B cell (primary cell): Measurements from ENCODE around the gene TLE7. TPM values are rescaled to one million over a fixed set of nuclear protein-coding genes. Genes with fewer than 3 reads are reported as not detected.

Experiments
- ATAC-seq: fragments of 200-7000 bp; cut with Tn5 transposase; one replicate; pipeline ENCODE4 v1.10.0; 2021; ENCODE audit warnings: low read depth, mild to moderate bottlenecking, moderate number of reproducible peaks, moderate library complexity
- CTCF ChIA-PET: fragments of 350-600 bp; sonication (Branson Sonifier 250); formaldehyde crosslinking; loops from one replicate; lab custom pipeline; 2021; ENCODE audit warnings: antibody characterized with exemption, inconsistent platforms; lab: Charles Lee
- POLR2A ChIA-PET: fragments of 350-600 bp; sonication (Branson Sonifier 250); formaldehyde crosslinking; loops from one replicate; lab custom pipeline; 2021; ENCODE audit warnings: antibody characterized with exemption; lab: Charles Lee
- DNase-seq: peaks from one replicate; pipeline ENCODE4 v3.0.0; 2013
- H2AFZ ChIP-seq: 2 replicates; pipeline ENCODE4 v1.6.1; 2012; ENCODE audit warnings: mild to moderate bottlenecking, low read depth, low read length; ENCODE audit not compliant: insufficient read depth, poor library complexity, severe bottlenecking
- H3K27ac ChIP-seq, 2 donors: 1 replicate in 1 of 2; 2 replicates in 1 of 2; pipeline ENCODE4 v1.5.1; 2012 to 2013; ENCODE audit warnings: low read length in 2 of 2, mild to moderate bottlenecking in 2 of 2, moderate library complexity in 1 of 2
- H3K27me3 ChIP-seq, 4 experiments: fragments of 200-600 bp in 1 of 4; sonication (generic) in 1 of 4; replicated peaks in 1 of 4; 1 replicate in 2 of 4; 2 replicates in 2 of 4; pipeline versions ENCODE4 v1.6.1 to v1.7.0; 2013 to 2016; ENCODE audit warnings: low read length in 3 of 4, mild to moderate bottlenecking in 2 of 4, mixed read lengths in 1 of 4, moderate library complexity in 1 of 4; ENCODE audit not compliant: insufficient read depth in 4 of 4, control insufficient read depth in 3 of 4; ENCODE audit errors: control extremely low read depth in 1 of 4
- H3K36me3 ChIP-seq, 2 experiments: replicated peaks in 1 of 2; 1 replicate in 1 of 2; 2 replicates in 1 of 2; pipeline versions ENCODE4 v1.6.1 to v1.7.1; 2013; ENCODE audit warnings: low read length in 1 of 2; ENCODE audit not compliant: insufficient read depth in 2 of 2, control insufficient read depth in 1 of 2; ENCODE audit errors: control extremely low read depth in 1 of 2, extremely low read depth in 1 of 2
- H3K4me1 ChIP-seq, 2 donors: fragments of 200-600 bp in 1 of 2; sonication (generic) in 1 of 2; 1 replicate in 1 of 2; 2 replicates in 1 of 2; pipeline versions ENCODE4 v1.5.1 to v1.6.1; 2013 to 2017; ENCODE audit warnings: low read length in 2 of 2; ENCODE audit not compliant: control insufficient read depth in 2 of 2, insufficient read depth in 2 of 2
- H3K4me2 ChIP-seq: replicated peaks from 2 replicates; pipeline ENCODE3; 2012; ENCODE audit warnings: mild to moderate bottlenecking, low read depth, low read length; ENCODE audit not compliant: poor library complexity, severe bottlenecking
- H3K4me3 ChIP-seq, 5 experiments: fragments of 200-600 bp in 1 of 5; sonication (generic) in 1 of 5; 1 replicate in 3 of 5; 2 replicates in 2 of 5; pipeline versions ENCODE4 v1.5.1 to v1.7.0; 2011 to 2016; ENCODE audit warnings: low read length in 4 of 5, mild to moderate bottlenecking in 4 of 5, low read depth in 2 of 5, control low read depth in 1 of 5, moderate library complexity in 1 of 5; ENCODE audit not compliant: insufficient read depth in 1 of 5; ENCODE audit errors: control extremely low read depth in 1 of 5, extremely low read depth in 1 of 5
- H3K79me2 ChIP-seq: fragments of 200-600 bp; sonication (generic); one replicate; pipeline ENCODE4 v1.6.0; 2016; ENCODE audit warnings: low read length; ENCODE audit not compliant: control insufficient read depth, insufficient read depth
- H3K9ac ChIP-seq: fragments of 200-600 bp; sonication (generic); 2 replicates; pipeline ENCODE4 v1.6.1; 2017; ENCODE audit warnings: mild to moderate bottlenecking, low read length, moderate library complexity
- H3K9me3 ChIP-seq, 3 donors: one replicate each; pipeline versions ENCODE4 v1.6.1 to v1.7.1; 2013; ENCODE audit warnings: low read length in 2 of 3; ENCODE audit not compliant: control insufficient read depth in 2 of 3, insufficient read depth in 1 of 3; ENCODE audit errors: control extremely low read depth in 1 of 3
- H4K20me1 ChIP-seq: 2 replicates; pipeline ENCODE4 v1.6.0; 2012; ENCODE audit warnings: mild to moderate bottlenecking, low read length; ENCODE audit not compliant: insufficient read depth, control insufficient read depth, poor library complexity, severe bottlenecking
- H3K27ac Mint-ChIP-seq: one replicate; pipeline ENCODE4 v1.8.0; 2021; ENCODE audit warnings: mixed read lengths
- H3K27me3 Mint-ChIP-seq: one replicate; pipeline ENCODE4 v1.8.0; 2021; ENCODE audit warnings: mixed read lengths
- H3K4me1 Mint-ChIP-seq: one replicate; pipeline ENCODE4 v1.8.0; 2021; ENCODE audit warnings: mixed read lengths
- H3K4me3 Mint-ChIP-seq: one replicate; pipeline ENCODE4 v1.8.0; 2021; ENCODE audit warnings: mixed read lengths
- H3K9me3 Mint-ChIP-seq: one replicate; pipeline ENCODE4 v1.8.0; 2022; ENCODE audit warnings: mixed read lengths; ENCODE audit not compliant: insufficient read depth
- CTCF ChIP-seq: fragments of 200-600 bp; IDR thresholded peaks from one replicate; pipeline ENCODE4 v1.8.0; 2022; ENCODE audit warnings: antibody characterized with exemption, mild to moderate bottlenecking
- EZH2 ChIP-seq: IDR thresholded peaks from 2 replicates; pipeline ENCODE4 v1.6.1; 2012; ENCODE audit warnings: borderline replicate concordance, low read depth, mild to moderate bottlenecking, moderate library complexity, low read length; ENCODE audit not compliant: insufficient read depth, poor library complexity, severe bottlenecking
- WGBS: methylation state at CpG from one replicate; pipeline ENCODE4 v1.1.5; 2013; ENCODE audit warnings: missing lambda C conversion rate; ENCODE audit not compliant: insufficient coverage; 5-methylcytosine and 5-hydroxymethylcytosine counted together
- intact Hi-C: fragments of 100-400 bp; cut with micrococcal nuclease; formaldehyde crosslinking; loops from one replicate; pipeline ENCODE4 v1.10.0; 2022
- polyA plus RNA-seq: library from polyadenylated mRNA; depleted of rRNA; stranded (reverse); fragments of >200 nt; gene quantifications from 2 replicates; pipeline ENCODE4 v1.2.3, GENCODE V29; 2012
- total RNA-seq, 2 donors: library from RNA; stranded (reverse); fragments of 120-200 nt in 1 of 2; gene quantifications; 1 replicate in 1 of 2; 2 replicates in 1 of 2; pipeline versions ENCODE4 v1.2.3 to v1.2.4, GENCODE V29; 2013 to 2022

The TLE7 gene
- total and polyA plus RNA-seq, 2 donors (not counting 1 experiment from before 2014, with no cell fraction given) = not detected

- Histone ChIP-seq H3K9me3 (peaks cover 0 to 19% (median 0%) of the 10 kb centered on the region in 3 donors), H3K27ac (no peak overlapping the region), H3K4me1 (no peaks in the 10 kb centered on the region), H3K79me2 (no peaks in the 10 kb centered on the region), H3K9ac (no peak overlapping the region), H3K4me2 (no peak overlapping the region), H4K20me1 (no peaks in the 10 kb centered on the region), H2AFZ (no peak overlapping the region), H3K4me3 (no peak overlapping the region), H3K27me3 (peaks cover 0 to 10% (median 0%) of the 10 kb centered on the region in 4 experiments), H3K36me3 (no peaks in the 10 kb centered on the region)
- intact Hi-C loops = no loop called here
- no peak for DNase-seq
- Mint-ChIP-seq H3K9me3 (peaks cover 6% of the 10 kb centered on the region), H3K4me1 (no peaks in the 10 kb centered on the region), H3K27ac (no peak overlapping the region), H3K27me3 (peaks cover 44% of the 10 kb centered on the region), H3K4me3 (no peak overlapping the region)
- CTCF ChIA-PET = interaction anchor here (1.8 to 10.0 kb wide), 3 partner anchors 86 to 204 kb away, joined by 3 to 258 read pairs (median 17); no protein-coding TSS in a partner anchor
- 38% methylated on average over 7 of the region's 8 CpGs for WGBS
- ATAC-seq = no peak
- no peak for TF ChIP-seq CTCF
- POLR2A ChIA-PET = no interaction called here
Observed at GRCh38 chr16:71406724-71407123, 35.1 kb downstream of the TLE7 start.

- CTCF ChIA-PET = interaction anchor here (3.9 to 10.0 kb wide), 2 partner anchors 92 to 204 kb away, joined by 17 to 258 read pairs; no protein-coding TSS in a partner anchor
- TF ChIP-seq CTCF (no peak), EZH2 (no peak)
- peaks cover 6% of the 10 kb centered on the region for H3K9me3 Mint-ChIP-seq
- Histone ChIP-seq H3K79me2 (no peaks in the 10 kb centered on the region), H4K20me1 (no peaks in the 10 kb centered on the region), H3K36me3 (no peaks in the 10 kb centered on the region), H3K4me3 (no peak overlapping the region), H3K4me2 (no peak overlapping the region), H3K9ac (no peak overlapping the region), H3K4me1 (no peaks in the 10 kb centered on the region), H2AFZ (no peak overlapping the region), H3K27me3 (peaks cover 0 to 10% (median 0%) of the 10 kb centered on the region in 4 experiments), H3K9me3 (peaks cover 0 to 19% (median 0%) of the 10 kb centered on the region in 3 donors), H3K27ac (no peak overlapping the region)
- 54% methylated on average over 5 of the region's 5 CpGs for WGBS
- intact Hi-C loops = no loop called here
- H3K27ac Mint-ChIP-seq = no peak overlapping the region
- H3K4me1 Mint-ChIP-seq = no peaks in the 10 kb centered on the region
- no peak overlapping the region for H3K4me3 Mint-ChIP-seq
- H3K27me3 Mint-ChIP-seq = peaks cover 46% of the 10 kb centered on the region
- DNase-seq (no peak), ATAC-seq (no peak)
- POLR2A ChIA-PET = no interaction called here
Observed at GRCh38 chr16:71406316-71406715, 35.5 kb downstream of the TLE7 start.
